B cell (primary cell): Measurements from ENCODE around the gene RBBP7. TPM values are rescaled to one million over a fixed set of nuclear protein-coding genes. Genes with fewer than 3 reads are reported as not detected.

Source experiments
- ATAC-seq: fragments of 200-7000 bp; cut with Tn5 transposase; one replicate; pipeline ENCODE4 v1.10.0; 2021; ENCODE audit warnings: low read depth, mild to moderate bottlenecking, moderate number of reproducible peaks, moderate library complexity
- CTCF ChIA-PET: fragments of 350-600 bp; sonication (Branson Sonifier 250); formaldehyde crosslinking; loops from one replicate; lab custom pipeline; 2021; ENCODE audit warnings: antibody characterized with exemption, inconsistent platforms; lab: Charles Lee
- POLR2A ChIA-PET: fragments of 350-600 bp; sonication (Branson Sonifier 250); formaldehyde crosslinking; loops from one replicate; lab custom pipeline; 2021; ENCODE audit warnings: antibody characterized with exemption; lab: Charles Lee
- DNase-seq: peaks from one replicate; pipeline ENCODE4 v3.0.0; 2013
- H2AFZ ChIP-seq: 2 replicates; pipeline ENCODE4 v1.6.1; 2012; ENCODE audit warnings: mild to moderate bottlenecking, low read depth, low read length; ENCODE audit not compliant: insufficient read depth, poor library complexity, severe bottlenecking
- H3K27ac ChIP-seq, 2 donors: 1 replicate in 1 of 2; 2 replicates in 1 of 2; pipeline ENCODE4 v1.5.1; 2012 to 2013; ENCODE audit warnings: low read length in 2 of 2, mild to moderate bottlenecking in 2 of 2, moderate library complexity in 1 of 2
- H3K27me3 ChIP-seq, 4 experiments: fragments of 200-600 bp in 1 of 4; sonication (generic) in 1 of 4; replicated peaks in 1 of 4; 1 replicate in 2 of 4; 2 replicates in 2 of 4; pipeline versions ENCODE4 v1.6.1 to v1.7.0; 2013 to 2016; ENCODE audit warnings: low read length in 3 of 4, mild to moderate bottlenecking in 2 of 4, mixed read lengths in 1 of 4, moderate library complexity in 1 of 4; ENCODE audit not compliant: insufficient read depth in 4 of 4, control insufficient read depth in 3 of 4; ENCODE audit errors: control extremely low read depth in 1 of 4
- H3K36me3 ChIP-seq, 2 experiments: replicated peaks in 1 of 2; 1 replicate in 1 of 2; 2 replicates in 1 of 2; pipeline versions ENCODE4 v1.6.1 to v1.7.1; 2013; ENCODE audit warnings: low read length in 1 of 2; ENCODE audit not compliant: insufficient read depth in 2 of 2, control insufficient read depth in 1 of 2; ENCODE audit errors: control extremely low read depth in 1 of 2, extremely low read depth in 1 of 2
- H3K4me1 ChIP-seq, 2 donors: fragments of 200-600 bp in 1 of 2; sonication (generic) in 1 of 2; 1 replicate in 1 of 2; 2 replicates in 1 of 2; pipeline versions ENCODE4 v1.5.1 to v1.6.1; 2013 to 2017; ENCODE audit warnings: low read length in 2 of 2; ENCODE audit not compliant: control insufficient read depth in 2 of 2, insufficient read depth in 2 of 2
- H3K4me2 ChIP-seq: replicated peaks from 2 replicates; pipeline ENCODE3; 2012; ENCODE audit warnings: mild to moderate bottlenecking, low read depth, low read length; ENCODE audit not compliant: poor library complexity, severe bottlenecking
- H3K4me3 ChIP-seq, 5 experiments: fragments of 200-600 bp in 1 of 5; sonication (generic) in 1 of 5; 1 replicate in 3 of 5; 2 replicates in 2 of 5; pipeline versions ENCODE4 v1.5.1 to v1.7.0; 2011 to 2016; ENCODE audit warnings: low read length in 4 of 5, mild to moderate bottlenecking in 4 of 5, low read depth in 2 of 5, control low read depth in 1 of 5, moderate library complexity in 1 of 5; ENCODE audit not compliant: insufficient read depth in 1 of 5; ENCODE audit errors: control extremely low read depth in 1 of 5, extremely low read depth in 1 of 5
- H3K79me2 ChIP-seq: fragments of 200-600 bp; sonication (generic); one replicate; pipeline ENCODE4 v1.6.0; 2016; ENCODE audit warnings: low read length; ENCODE audit not compliant: control insufficient read depth, insufficient read depth
- H3K9ac ChIP-seq: fragments of 200-600 bp; sonication (generic); 2 replicates; pipeline ENCODE4 v1.6.1; 2017; ENCODE audit warnings: mild to moderate bottlenecking, low read length, moderate library complexity
- H3K9me3 ChIP-seq, 3 donors: one replicate each; pipeline versions ENCODE4 v1.6.1 to v1.7.1; 2013; ENCODE audit warnings: low read length in 2 of 3; ENCODE audit not compliant: control insufficient read depth in 2 of 3, insufficient read depth in 1 of 3; ENCODE audit errors: control extremely low read depth in 1 of 3
- H4K20me1 ChIP-seq: 2 replicates; pipeline ENCODE4 v1.6.0; 2012; ENCODE audit warnings: mild to moderate bottlenecking, low read length; ENCODE audit not compliant: insufficient read depth, control insufficient read depth, poor library complexity, severe bottlenecking
- H3K27ac Mint-ChIP-seq: one replicate; pipeline ENCODE4 v1.8.0; 2021; ENCODE audit warnings: mixed read lengths
- H3K27me3 Mint-ChIP-seq: one replicate; pipeline ENCODE4 v1.8.0; 2021; ENCODE audit warnings: mixed read lengths
- H3K4me1 Mint-ChIP-seq: one replicate; pipeline ENCODE4 v1.8.0; 2021; ENCODE audit warnings: mixed read lengths
- H3K4me3 Mint-ChIP-seq: one replicate; pipeline ENCODE4 v1.8.0; 2021; ENCODE audit warnings: mixed read lengths
- H3K9me3 Mint-ChIP-seq: one replicate; pipeline ENCODE4 v1.8.0; 2022; ENCODE audit warnings: mixed read lengths; ENCODE audit not compliant: insufficient read depth
- EZH2 ChIP-seq: IDR thresholded peaks from 2 replicates; pipeline ENCODE4 v1.6.1; 2012; ENCODE audit warnings: borderline replicate concordance, low read depth, mild to moderate bottlenecking, moderate library complexity, low read length; ENCODE audit not compliant: insufficient read depth, poor library complexity, severe bottlenecking
- WGBS: methylation state at CpG from one replicate; pipeline ENCODE4 v1.1.5; 2013; ENCODE audit warnings: missing lambda C conversion rate; ENCODE audit not compliant: insufficient coverage; 5-methylcytosine and 5-hydroxymethylcytosine counted together
- intact Hi-C: fragments of 100-400 bp; cut with micrococcal nuclease; formaldehyde crosslinking; loops from one replicate; pipeline ENCODE4 v1.10.0; 2022
- polyA plus RNA-seq: library from polyadenylated mRNA; depleted of rRNA; stranded (reverse); fragments of >200 nt; gene quantifications from 2 replicates; pipeline ENCODE4 v1.2.3, GENCODE V29; 2012
- total RNA-seq, 2 donors: library from RNA; stranded (reverse); fragments of 120-200 nt in 1 of 2; gene quantifications; 1 replicate in 1 of 2; 2 replicates in 1 of 2; pipeline versions ENCODE4 v1.2.3 to v1.2.4, GENCODE V29; 2013 to 2022
- TF ChIP-seq, protein P1 (sequence below): fragments of 200-600 bp; IDR thresholded peaks from one replicate; pipeline ENCODE4 v1.8.0; 2022; ENCODE audit warnings: antibody characterized with exemption, mild to moderate bottlenecking

Gene RBBP7
- total and polyA plus RNA-seq, 2 donors (not counting 1 experiment from before 2014, with no cell fraction given) = 74.6 to 106 TPM

DNA sequence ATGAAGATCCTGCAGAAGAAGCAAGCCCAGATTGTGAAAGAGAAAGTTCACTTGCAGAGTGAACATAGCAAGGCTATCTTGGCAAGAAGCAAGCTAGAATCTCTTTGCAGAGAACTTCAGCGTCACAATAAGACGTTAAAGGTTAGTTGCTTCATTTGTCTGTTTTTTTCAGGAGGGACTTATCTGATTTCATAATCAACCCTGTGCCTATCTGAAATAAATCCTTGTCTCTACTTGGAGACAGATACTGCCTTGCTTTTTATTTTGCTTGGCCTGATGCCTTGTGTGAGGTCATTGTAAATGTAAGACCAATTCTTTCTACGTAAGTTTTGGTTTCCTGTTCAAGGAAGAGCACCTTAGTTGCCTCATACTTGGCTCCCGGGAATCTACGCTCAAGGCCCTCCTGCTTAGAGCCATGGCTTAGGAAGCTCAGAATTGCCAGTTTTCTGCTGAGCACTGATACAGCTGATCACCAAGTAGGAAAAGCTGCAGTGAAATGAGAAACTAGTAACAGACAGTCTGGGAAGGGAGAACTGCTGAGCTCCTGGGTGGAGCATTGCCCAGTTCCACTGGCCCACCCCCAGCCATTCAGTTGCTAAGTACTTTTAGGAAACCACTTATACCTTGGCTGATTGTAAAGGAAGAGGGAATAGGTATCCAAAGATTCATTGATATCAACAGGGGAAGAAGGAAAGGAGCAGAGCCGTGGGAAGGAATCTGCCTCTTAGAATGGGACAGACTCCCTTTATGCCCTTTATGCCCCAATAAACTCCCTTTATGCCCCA is 41.8 kb downstream of the RBBP7 start:
- no peak overlapping the region for H3K9ac ChIP-seq
- intact Hi-C loops = no loop called here
- Mint-ChIP-seq H3K27me3 (no peaks in the 10 kb centered on the region), H3K9me3 (no peaks in the 10 kb centered on the region), H3K4me1 (no peaks in the 10 kb centered on the region), H3K4me3 (no peak overlapping the region), H3K27ac (no peak overlapping the region)
- no peak overlapping the region for H3K4me2 ChIP-seq
- H3K27me3 ChIP-seq = no peaks in the 10 kb centered on the region
- POLR2A ChIA-PET = no interaction called here
- H3K79me2 ChIP-seq = no peaks in the 10 kb centered on the region
- H4K20me1 ChIP-seq = no peaks in the 10 kb centered on the region
- DNase-seq = no peak
- H3K36me3 ChIP-seq = peaks cover 0 to 6% of the 10 kb centered on the region in 2 experiments
- TF ChIP-seq, protein P1, sequence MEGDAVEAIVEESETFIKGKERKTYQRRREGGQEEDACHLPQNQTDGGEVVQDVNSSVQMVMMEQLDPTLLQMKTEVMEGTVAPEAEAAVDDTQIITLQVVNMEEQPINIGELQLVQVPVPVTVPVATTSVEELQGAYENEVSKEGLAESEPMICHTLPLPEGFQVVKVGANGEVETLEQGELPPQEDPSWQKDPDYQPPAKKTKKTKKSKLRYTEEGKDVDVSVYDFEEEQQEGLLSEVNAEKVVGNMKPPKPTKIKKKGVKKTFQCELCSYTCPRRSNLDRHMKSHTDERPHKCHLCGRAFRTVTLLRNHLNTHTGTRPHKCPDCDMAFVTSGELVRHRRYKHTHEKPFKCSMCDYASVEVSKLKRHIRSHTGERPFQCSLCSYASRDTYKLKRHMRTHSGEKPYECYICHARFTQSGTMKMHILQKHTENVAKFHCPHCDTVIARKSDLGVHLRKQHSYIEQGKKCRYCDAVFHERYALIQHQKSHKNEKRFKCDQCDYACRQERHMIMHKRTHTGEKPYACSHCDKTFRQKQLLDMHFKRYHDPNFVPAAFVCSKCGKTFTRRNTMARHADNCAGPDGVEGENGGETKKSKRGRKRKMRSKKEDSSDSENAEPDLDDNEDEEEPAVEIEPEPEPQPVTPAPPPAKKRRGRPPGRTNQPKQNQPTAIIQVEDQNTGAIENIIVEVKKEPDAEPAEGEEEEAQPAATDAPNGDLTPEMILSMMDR = no peak
- no peak for TF ChIP-seq EZH2
- H3K4me3 ChIP-seq = no peak overlapping the region
- no peaks in the 10 kb centered on the region for H3K4me1 ChIP-seq
- CTCF ChIA-PET = interaction anchor here (0.7 to 5.8 kb wide), 4 partner anchors 55 to 218 kb away, joined by 3 to 90 read pairs (median 4); no protein-coding TSS in a partner anchor
- no peak for ATAC-seq
- H3K9me3 ChIP-seq = no peaks in the 10 kb centered on the region
- no peak overlapping the region for H2AFZ ChIP-seq
- WGBS = 100% methylated on average over 2 of the region's 6 CpGs
- H3K27ac ChIP-seq = no peak overlapping the region

DNA sequence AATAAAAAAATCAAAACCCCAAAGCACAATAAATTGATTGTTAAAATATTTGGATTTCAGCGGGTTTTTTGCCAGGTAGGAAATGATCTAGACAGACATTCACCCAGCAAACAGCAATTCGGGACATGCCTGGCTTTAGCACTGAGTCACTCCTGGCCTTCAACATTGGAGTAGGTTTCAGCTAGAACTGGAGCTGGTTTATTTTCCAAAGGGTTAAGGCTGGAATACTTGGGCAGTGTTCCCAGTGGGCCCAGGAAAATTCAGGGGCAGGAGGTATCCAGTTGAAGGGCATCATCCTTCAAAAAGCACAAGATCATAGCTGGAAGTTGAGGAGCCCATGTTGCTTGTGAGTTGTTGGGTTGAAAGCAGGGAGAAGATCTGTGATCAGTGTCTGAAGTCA is 42.9 kb downstream of the RBBP7 start:
- no peaks in the 10 kb centered on the region for H3K4me1 Mint-ChIP-seq
- Histone ChIP-seq H3K4me1 (no peaks in the 10 kb centered on the region), H2AFZ (no peak overlapping the region), H3K9me3 (no peaks in the 10 kb centered on the region), H3K27ac (no peak overlapping the region), H3K4me2 (no peak overlapping the region), H3K4me3 (no peak overlapping the region), H3K79me2 (no peaks in the 10 kb centered on the region), H3K9ac (no peak overlapping the region), H4K20me1 (no peaks in the 10 kb centered on the region), H3K27me3 (no peaks in the 10 kb centered on the region), H3K36me3 (peaks cover 0 to 13% of the 10 kb centered on the region in 2 experiments)
- no peak for DNase-seq
- no peak for TF ChIP-seq EZH2
- TF ChIP-seq, protein P1 = no peak
- WGBS = no CpG with 5 or more reads among the region's 2 CpGs
- H3K4me3 Mint-ChIP-seq = no peak overlapping the region
- no peaks in the 10 kb centered on the region for H3K9me3 Mint-ChIP-seq
- no peak overlapping the region for H3K27ac Mint-ChIP-seq
- no peaks in the 10 kb centered on the region for H3K27me3 Mint-ChIP-seq
- ChIA-PET POLR2A (no interaction called here), CTCF (interaction anchor here (1.1 to 5.8 kb wide), 6 partner anchors 56 to 255 kb away, joined by 4 to 90 read pairs (median 8); no protein-coding TSS in a partner anchor)
- intact Hi-C loops = no loop called here
- ATAC-seq = no peak
